ENCODE results near the gene ELOVL1. TPM values are rescaled to one million over a fixed set of nuclear protein-coding genes. Genes with fewer than 3 reads are reported as not detected.
"Not testable (repeated sequence)": the region's sequence is repeated elsewhere in the genome, so short reads cannot be mapped to it uniquely, and the experiment has no call there.

The ELOVL1 gene
- total RNA-seq = 57.0 and 84.4 TPM in 2 replicates

DNA sequence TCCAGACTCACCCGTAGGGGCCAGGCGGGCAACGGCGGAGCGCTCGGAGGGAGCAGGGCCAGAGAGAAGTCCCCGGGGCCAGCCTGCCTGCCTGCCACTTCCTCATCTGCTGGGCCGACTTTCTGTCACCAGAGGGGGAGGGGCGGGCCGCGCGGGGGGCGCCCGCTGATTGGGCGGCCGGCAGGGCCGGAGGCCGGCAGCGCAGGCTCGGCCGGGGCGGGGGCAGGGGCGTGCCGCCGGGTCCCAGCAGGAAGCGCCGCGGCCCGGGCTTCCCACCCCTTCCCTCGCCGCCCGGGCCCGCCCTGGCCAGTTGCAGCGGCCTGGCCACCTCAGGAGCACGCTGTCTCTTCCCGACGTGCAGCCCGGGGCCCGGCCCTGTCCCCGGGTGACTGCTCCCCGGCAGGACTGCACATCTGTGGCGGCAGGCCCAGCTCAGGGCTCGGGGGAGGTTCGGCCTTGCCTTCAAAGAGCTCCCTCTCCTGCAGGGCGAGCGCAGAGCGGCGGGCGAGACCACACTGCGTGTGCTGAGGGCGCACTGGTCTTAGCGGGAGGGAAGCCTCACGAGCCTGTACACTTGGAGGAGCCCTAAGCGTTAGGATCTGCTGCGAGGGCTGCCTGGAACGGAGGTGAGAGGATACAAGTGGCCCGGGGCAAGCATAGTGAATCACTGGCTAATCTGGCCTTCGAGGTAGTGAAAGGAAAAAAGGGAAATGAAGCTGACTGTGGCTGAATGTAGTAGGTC is at the start of gene ELOVL1:
TSS of gene ELOVL1 (minus strand) at position 108 of the 742 bp plus-strand sequence. CDS start 2,402 bp downstream, outside the sequence.
- peak; percentile 52 for DNase-seq (ENCODE audit: low read depth, low spot score)

DNA sequence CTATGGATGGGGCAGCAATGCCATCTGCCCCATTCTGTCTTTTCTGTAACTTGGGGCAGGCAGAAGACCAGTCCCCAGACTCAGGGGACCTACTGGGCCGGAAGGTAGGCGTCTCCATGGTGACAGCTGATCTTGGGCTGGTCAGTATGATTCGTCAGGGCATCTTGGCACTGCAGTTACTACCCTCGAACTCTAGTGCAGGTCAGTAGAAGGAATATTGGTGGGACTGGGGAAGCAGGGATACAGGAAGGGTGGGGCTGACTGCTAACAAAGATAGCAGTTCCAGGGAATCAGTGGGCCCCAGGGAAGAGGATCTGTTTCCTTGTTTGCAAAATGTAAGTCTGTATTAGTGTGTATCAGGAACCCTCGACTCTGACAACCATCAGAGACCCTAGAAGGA is 48.1 kb upstream of the ELOVL1 start:
- no peak for DNase-seq (ENCODE audit: low read depth, low spot score)

- peak; percentile 24 for DNase-seq (ENCODE audit: low read depth, low spot score)
These were observed 46.9 kb upstream of the ELOVL1 start for GRCh38 chr1:43414634-43415223.

DNA sequence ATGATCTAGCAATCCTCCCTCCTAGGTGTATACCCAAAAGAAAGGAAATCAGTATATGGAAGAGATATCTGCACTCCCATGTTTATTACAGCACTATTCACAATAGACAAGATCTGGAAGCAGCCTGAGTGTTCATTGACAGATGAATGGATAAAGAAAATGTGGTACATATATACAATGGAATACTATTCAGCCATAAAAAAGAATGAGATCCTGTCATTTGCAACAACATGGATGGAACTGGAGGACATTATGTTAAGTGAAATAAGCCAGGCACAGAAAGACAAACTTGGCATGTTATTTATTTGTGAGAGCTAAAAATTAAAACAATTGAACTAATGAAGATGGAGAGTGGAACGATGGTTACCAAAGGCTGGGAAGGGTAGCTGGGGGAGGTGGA is 45.6 kb upstream of the ELOVL1 start:
- DNase-seq (ENCODE audit: low read depth, low spot score) = not testable (repeated sequence)

DNA sequence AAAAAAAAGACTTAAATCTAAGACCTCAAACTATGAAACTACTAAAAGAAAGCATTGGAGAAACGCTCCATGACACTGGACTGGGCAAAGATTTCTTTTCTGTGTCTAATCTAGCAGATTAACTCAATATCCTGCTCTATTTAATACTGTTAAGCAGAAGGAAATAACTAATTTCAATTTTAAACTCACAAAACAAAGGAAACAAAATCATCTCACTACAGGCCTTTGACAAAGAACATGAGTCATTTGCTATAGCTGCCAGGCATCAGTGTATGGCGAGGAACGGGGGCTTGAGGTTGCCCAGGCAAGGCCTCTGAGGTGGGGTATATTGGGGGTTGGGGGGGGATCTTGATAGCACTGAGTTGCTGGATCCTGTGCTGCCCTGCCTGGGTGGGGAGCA is 42.8 kb upstream of the ELOVL1 start:
- no peak for DNase-seq (ENCODE audit: low read depth, low spot score)

DNA sequence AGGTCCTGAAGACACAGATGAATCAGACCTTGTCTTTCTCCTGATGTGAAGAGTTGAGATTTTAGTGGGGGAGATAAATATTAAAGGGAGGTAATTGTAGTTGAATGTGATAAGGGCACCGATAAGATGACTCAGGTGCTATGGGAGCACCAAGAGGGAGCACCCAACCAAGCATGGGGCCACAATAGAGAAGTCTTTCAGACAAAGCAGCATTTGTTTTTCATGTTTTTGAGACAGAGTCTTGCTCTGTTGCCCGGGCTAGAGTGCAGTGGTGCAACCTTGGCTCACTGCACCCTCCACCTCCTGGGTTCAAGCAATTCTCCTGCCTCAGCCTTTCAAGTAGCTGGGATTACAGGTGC is 38.0 kb upstream of the ELOVL1 start:
- no peak for DNase-seq (ENCODE audit: low read depth, low spot score)

- no peak for DNase-seq (ENCODE audit: low read depth, low spot score)
These were observed 37.5 kb upstream of the ELOVL1 start for GRCh38 chr1:43405219-43405875.

GRCh38 chr1:43404353-43404752 is 36.5 kb upstream of the ELOVL1 start:
- DNase-seq (ENCODE audit: low read depth, low spot score) = no peak

GRCh38 chr1:43402089-43402865 is 34.5 kb upstream of the ELOVL1 start:
- DNase-seq (ENCODE audit: low read depth, low spot score) = no peak

DNA sequence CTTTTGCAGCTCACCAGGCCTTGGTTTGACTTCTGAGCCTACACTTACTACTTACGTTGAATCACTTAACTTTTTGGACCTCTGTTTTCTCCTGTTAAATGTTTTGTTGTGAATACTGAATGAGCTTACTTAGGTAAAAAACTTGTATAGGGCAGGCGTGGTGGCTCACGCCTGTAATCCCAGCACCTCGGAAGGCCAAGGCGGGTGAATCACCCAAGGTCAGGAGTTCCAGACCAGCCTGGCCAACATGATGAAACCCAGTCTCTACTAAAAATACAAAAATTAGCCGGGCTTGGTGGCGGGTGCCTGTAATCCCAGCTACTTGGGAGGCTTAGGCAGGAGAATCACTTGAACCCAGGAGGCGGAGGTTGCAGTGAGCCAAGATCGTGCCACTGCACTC is 32.6 kb upstream of the ELOVL1 start:
- not testable (repeated sequence) for DNase-seq (ENCODE audit: low read depth, low spot score)

GRCh38 chr1:43398227-43398626 is 30.4 kb upstream of the ELOVL1 start:
- no peak for DNase-seq (ENCODE audit: low read depth, low spot score)

DNA sequence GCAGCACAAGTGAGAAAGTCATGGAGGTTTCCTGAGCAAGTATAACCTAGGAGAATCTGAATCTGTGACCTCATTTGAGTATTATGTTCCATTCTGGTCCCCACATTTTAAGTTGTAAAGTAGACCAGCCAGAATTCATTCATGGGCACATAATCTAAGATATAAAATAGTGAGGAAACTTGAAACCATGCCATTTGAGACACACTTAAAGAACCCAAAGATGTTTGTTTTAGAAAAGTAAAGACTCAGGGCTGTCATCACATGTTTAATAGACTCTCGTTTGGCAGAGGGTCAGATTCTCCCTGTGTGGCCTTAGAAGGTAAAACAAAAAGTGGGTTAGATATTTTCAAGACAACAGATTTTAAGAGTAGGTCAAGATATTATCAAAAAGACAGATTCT is 28.2 kb upstream of the ELOVL1 start:
- no peak for DNase-seq (ENCODE audit: low read depth, low spot score)

DNA sequence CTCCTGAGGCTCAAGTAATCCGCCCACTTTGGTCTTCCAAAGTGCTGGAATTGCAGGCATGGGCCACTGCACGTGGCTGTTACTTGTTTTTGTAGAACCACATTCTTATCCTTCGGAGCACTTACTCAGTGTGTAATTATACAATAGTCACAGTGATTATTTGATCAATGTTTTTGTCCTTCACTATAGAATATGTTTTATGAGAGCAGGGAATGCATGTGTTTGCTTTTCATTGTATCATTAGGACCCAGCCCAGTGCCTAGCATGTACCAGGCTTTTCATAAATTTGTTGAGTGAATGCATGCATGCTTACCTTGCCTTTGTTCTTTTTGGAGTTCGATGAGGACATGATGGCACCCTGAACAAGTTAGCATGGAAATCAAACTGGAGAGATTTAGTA is 27.7 kb upstream of the ELOVL1 start:
- no peak for DNase-seq (ENCODE audit: low read depth, low spot score)

DNA sequence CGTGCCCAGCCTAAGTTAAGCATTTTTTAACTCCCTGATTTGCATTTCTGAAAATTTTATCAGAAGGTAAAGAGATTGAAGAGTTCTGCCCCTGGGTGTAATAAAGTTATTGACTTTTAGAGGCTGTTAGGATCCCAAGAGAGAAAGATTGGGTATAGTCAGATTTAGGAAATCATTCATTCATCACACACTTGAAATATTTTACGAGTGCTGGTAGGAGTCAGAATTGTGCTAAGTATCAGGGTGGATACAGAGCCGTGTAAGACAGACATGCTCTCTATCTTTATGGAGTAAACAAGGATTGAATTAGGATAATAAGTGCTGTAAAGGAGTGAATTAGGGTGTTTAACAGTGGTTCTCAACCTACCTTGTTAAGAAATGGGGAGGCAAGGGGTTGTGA is 24.9 kb upstream of the ELOVL1 start:
- no peak for DNase-seq (ENCODE audit: low read depth, low spot score)

DNA sequence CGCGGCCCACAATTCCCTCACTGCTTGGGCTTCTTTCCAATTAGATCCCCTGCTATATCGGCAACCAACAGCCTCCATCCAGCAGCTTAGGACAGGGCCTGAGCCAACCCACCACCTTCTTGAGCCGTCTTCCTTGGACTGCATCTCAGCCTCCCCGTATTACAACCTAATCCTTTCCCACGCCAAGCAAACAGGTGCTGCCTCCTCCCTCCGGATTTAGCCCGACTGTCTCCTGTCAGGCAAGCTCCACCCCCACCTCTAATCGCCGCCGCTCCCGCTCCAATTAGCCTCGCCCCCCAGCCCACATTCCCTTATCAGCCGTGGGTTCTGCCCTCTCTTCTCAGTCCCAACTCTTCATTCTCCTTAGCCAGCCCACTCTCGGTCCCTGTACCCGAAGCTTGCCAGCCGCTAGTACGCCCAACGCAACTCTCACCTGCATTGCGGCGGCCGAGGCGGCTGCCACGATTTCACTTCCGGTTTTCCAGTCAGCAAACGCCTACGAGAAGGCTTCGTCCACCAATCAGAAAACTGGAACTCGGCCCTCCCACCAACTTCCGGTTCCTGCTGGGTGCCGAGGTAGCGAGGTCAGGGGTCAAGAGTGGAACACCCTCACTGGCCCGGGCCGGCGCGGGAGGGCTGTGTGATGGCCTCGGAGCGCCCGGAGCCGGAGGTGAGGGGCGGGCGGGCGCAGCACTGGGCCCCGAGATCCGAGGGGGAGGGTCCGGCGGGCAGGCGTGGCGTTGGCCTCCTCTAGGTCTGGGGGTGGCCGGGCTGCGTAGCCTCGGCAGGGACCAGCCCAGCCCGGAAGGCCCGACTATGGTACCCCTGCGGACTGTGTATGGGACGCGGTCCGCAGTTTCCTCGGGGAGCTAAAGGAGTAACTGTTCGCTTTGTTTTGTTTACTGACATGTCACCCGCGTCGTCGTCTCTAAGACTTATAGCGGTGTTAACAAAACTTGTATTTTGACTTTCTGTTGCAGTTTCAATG is 21.8 kb upstream of the ELOVL1 start, which contains the start of the genes MED8 and SZT2:
TSS of gene MED8 (minus strand) at position 475 of the 988 bp plus-strand sequence. CDS start at position 439, 36 bp downstream.
TSS of gene SZT2 (plus strand) at position 574 of the 988 bp plus-strand sequence. CDS start at position 644, 70 bp downstream.
- DNase-seq (ENCODE audit: low read depth, low spot score) = peak; percentile 81

GRCh38 chr1:43388613-43389012 is 20.8 kb upstream of the ELOVL1 start:
- DNase-seq (ENCODE audit: low read depth, low spot score) = no peak

DNA sequence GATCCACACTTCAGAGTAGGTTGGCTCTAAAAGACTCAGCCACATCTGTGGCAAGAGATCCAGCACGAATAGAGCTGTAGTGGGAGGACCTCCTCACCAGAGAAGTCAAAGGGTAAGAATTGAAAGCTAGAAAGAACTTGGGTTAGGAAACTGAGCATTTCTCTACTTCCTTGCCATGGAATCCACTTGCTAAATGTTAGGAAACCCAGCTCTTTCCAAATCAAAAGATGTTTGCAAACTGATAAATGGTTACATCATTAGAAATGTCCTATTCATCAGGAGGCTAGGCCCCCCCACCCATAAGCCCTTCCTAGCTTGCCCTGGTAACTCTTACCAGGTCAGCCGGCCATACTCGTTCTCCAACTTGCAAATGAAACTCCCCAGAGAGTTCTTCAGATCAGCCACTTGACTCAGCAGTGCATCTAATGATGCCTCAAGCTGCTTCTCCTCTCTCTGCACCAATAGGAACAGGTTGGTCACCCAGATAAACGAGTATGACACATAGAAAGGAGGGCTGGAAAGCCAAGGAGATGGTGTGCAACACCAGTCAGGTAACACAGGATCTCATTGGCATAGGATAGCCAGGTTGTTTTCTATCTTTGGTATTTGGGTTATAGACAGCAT is 20.3 kb upstream of the ELOVL1 start:
- no peak for DNase-seq (ENCODE audit: low read depth, low spot score)

- DNase-seq (ENCODE audit: low read depth, low spot score) = no peak
These were observed 18.9 kb upstream of the ELOVL1 start for GRCh38 chr1:43386676-43387075.

- DNase-seq (ENCODE audit: low read depth, low spot score) = no peak
These were observed 15.6 kb upstream of the ELOVL1 start for GRCh38 chr1:43383449-43383848.

Measured in pulmonary artery endothelial cell (primary cell).